ENCODE measurements around the gene PXT1.
"Not testable (repeated sequence)": the region's sequence is repeated elsewhere in the genome, so short reads cannot be mapped to it uniquely, and the experiment has no call there.

Gene PXT1

DNA sequence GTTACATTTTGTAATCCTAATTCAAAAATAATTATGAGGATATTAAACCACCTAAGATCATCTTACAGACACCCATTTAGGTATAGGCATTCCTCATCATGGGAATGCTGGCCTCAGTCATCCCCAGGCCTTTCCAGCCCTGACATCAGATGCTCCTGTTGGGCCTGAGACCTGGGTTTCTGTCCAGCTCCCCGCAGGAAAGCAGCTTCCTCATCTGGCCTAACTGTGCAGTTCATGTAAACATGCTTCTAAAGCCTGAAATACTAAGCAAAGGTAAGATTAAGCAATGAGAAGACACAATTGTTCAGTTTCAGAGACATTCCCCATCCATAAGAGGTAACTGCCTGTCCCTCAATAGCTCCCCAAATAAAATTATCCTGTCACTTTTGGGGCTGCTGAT lies 74.2 kb downstream of the PXT1 start:
- DNase-seq: no peak

DNA sequence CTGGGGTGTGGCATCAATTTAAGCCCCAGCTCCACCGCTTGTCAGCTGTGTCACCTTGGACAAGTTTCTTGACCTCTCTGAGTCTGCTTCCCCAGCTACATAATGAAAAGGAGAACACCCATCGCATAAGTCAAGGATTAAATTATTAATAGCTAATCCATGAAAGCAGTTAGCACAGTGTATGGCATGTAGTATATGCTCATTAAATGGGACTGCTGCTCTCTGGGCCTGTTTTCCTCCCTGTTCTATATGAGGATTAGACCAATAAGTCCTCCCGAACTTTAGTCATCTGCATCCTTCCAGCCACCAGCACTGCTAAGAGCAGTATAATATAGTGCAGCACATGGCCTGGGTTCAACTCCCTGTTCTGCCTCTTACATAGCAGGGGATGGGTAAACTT lies 74.9 kb downstream of the PXT1 start:
- no peak for DNase-seq

DNA sequence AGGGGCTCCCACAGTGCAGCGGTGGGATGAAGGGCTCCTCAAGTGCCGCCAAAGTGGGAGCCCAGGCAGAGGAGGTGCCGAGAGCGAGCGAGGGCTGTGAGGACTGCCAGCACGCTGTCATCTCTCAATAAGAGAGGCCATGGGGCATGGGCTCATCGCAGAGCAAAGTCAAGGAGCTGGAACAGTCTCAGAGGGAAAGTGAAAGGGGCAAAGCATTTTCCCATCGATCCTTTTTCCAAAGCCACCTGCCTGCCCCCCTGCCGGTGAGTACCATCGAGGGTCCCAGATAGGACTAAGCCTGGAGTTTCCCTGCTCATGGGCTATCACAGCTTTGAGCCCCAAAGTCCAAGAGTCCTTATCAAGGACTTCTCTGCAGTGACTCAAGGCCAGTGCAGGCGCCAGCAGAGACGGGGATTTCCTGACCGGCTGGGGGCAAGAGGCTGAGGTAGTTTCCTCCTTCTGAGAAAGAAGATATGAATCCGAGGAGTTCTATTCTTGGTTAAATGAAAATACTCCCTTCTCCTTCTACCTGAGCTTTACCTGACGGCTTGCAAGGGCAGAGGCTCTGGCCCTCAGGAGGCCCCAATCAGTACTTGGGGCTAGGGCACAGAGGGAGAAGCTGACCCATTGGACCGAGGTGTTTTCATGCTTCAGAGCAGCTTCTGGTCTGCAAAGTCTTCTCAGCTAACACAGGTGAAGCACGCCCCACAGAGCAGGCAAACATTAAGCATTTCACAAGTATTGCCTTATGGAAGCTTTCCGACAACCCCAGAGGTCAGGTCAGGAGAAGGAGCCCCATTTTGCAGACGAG lies 77.8 kb downstream of the PXT1 start:
- DNase-seq: no peak

DNA sequence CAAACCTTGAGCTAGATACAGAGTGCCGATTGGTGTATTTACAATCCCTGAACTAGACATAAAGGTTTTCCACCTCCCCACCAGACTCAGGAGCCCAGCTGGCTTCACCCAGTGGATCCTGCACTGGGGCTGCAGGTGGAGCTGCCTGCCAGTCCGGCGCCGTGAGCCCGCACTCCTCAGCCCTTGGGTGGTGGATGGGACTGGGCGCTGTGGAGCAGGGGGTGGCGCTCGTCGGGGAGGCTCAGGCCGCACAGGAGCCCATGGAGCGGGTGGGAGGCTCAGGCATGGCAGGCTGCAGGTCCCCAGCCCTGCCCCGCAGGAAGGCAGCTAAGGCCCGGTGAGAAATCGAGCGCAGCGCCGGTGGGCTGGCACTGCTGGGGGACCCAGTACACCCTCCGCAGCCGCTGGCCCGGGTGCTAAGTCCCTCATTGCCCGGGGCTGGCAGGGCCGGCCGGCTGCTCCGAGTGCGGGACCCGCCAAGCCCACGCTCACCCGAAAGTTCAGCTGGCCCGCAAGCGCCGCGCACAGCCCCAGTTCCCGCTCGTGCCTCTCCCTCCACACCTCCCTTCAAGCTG lies 78.5 kb downstream of the PXT1 start:
- DNase-seq: not testable (repeated sequence)

DNA sequence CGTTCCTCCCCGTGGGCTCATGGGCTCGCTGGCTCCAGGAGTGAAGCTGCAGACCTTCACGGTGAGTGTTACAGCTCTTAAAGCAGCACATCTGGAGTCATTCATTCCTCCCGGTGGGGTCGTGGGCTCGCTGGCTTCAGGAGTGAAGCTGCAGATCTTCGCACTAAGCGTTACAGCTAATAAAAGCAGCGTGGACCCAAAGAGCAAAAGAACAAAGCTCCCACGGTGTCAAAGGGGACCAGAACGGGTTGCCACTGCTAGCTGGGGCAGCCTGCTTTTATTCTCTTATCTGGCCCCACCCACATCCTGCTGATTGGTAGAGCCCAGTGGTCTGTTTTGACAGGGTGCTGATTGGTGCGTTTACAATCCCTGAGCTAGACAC lies 79.3 kb downstream of the PXT1 start:
- DNase-seq: not testable (repeated sequence)

DNA sequence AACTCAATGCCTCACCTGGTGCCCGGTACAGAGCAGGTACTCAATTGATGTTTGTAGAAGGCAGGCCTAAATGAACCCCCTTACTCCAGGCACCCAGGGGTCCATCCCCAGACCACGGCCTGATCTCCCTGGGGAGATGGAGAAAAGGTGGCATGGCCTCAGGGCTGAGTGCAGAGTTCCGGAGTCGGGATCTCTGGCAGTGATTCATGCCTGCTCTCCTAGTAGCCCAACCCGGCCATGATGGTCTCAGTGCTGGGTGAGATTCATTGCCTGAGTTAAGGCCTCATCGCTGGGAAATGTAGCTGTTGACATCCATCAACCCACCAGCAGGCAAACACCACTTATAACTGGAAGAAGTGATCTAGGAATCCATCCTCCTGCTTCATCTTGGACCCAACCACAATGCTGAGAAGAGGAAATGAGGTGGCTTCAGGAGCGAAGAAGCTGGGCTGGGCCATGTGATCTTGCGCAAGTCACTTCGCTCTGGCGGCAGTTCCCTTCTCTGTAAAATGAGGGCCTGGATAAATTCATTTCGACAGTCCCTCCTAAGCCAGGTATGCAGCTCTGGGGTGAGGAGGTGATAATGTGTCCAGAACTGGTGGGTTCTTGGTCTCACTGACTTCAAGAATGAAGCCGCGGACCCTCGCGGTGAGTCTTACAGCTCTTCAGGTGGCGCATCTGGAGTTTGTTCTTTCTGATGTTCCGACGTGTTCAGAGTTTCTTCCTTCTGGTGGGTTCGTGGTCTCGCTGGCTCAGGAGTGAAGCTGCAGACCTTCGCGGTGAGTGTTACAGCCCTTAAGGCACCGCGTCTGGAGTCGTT lies 79.9 kb downstream of the PXT1 start:
- no peak for DNase-seq

DNA sequence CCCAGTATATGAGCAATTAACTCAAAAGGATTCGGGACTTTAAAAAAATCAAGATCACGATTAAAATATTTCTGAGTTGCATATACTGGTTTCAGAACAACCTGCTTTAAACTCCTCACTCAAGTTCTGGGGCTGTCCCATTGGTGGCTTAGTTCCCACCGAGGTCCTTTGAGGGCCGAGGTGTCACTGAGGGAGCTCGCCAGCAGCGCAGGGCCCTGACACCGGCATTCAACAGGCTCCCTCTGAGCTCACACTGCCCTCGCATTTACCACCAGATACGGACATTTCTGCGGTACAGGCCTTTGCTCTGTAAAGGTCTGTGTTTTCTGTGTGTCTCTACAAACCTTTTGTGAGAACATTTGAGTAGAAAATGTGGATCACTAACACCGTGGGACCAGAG lies 81.6 kb downstream of the PXT1 start:
- no peak for DNase-seq

DNA sequence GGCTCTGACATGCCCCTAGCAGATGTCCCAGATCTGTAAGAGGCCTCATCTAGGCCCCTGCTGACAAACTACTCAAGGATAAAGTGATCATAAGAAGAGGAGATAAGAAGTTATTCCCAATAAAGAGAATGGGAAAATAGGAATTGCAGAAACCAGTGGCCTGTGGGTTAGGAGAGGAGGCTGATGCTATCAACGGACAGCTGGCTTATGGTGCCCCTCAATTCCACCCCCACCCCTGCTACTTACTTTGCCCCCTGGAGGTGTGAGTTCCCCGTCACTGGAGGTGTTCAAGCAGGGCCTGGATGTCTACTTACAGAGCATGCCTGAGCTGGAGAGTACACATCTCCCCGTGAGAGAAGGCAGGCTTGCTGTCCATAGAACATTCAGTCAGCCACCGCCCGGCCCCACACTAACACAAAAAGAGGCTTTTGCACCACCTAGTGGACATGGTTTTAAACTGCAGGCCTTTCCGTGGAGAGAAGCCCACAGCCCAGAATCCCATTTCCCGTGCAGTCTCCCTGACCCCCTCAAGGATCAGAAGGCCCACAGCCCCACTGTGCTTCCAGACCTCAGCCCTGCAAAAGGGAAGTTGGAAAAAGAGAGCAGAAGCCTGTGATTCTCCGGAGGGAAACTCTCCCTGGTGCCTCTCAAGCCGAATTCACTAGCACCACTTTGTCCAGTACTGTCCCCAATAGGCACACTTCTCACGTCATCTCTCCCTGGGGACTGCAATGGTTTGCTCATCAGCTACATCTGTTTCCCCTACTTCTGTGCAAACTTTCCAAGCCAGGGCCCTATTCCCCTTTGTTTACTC lies 82.2 kb downstream of the PXT1 start:
- peak; percentile 94 for DNase-seq

DNA sequence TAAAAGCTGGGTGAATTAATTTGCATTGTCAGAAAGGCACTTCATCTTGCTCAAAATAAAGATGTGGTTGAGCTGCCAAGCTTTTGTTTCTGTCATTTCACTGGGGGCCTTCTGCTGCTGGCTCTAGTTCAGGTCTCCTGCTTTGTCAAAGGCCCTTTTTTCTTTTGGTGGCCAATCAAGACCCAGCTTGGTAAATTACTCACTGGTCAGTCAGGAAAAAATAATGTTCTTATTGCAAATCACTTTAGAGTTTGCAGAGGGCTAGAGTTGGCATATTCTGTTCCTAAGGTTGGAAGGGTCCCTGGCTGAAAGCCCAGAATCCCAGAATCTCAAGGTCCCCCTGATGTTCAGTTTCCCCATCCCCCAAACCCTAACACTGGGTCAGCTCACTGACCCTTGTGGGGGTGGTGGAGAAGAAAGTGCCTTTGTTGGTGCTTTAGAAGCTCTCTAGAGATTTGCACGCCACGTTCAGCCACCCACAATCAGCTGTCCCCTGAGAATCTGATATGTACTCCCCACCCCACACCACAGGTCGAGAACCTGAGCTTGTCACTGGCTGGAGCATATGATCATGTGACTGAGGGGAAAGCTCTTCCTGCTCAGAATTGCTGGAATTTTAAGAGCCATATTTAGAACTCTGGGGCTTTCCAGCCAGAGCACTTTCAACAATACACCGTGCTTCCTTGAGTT lies 84.3 kb downstream of the PXT1 start:
- peak; percentile 63 for DNase-seq

DNA sequence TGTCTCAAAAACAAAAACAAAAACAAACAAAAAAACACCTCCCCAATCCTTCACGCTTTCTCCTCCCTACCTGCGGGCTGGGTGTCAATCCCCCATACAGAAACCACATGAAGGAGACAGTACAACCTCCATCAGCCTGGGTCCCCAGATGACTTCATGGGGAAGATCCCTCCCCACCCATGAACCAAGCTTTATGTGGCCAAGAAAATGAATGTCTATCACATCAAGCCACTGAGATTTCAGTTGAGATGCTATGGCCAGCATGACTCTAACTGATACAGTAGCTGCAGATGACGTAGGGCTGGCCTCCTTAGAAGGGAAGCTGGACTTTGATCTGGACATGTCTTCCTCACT lies 84.8 kb downstream of the PXT1 start:
- DNase-seq: peak; percentile 56

DNA sequence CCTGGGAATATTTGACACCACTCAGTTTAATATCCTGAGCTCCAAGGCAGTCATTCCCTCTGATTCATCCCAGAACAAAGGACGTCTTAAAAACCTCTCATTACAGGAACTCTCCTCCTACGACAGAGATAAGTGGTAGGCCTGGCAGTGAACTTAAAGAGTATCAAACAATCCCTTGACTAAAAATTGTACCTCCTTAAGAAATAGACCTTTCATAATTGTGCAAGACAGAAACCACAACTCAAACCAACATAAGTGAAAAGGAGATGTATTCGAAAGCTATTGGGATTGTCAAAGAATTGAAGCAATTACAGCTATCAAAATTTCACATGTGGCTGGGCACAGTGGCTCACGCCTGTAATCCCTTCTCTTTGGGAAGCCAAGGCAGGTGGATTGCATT lies 86.8 kb downstream of the PXT1 start:
- peak; percentile 64 for DNase-seq

DNA sequence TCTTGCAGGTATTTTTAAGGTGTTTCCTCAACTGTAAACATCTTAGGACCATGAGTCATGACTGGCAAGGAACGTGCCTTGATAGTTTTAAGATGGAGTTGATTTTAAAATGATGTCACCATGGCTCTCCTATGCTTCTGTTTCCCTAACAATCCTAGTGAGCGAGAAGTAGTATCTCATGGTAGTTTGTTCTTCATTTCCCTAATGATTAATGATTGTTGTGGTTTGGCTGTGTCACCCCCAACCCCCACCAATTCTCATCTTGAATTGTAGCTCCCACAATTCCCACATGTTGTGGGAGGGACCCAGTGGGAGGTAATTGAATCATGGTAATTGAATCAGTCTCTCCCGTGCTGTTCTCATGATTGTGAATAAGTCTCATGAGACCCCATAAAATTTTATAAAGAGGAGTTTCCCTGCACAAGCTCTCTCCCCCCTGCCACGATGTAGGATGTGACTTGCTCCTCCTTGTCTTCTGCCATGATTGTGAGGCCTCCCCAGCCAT lies 89.2 kb downstream of the PXT1 start:
- DNase-seq: no peak

DNA sequence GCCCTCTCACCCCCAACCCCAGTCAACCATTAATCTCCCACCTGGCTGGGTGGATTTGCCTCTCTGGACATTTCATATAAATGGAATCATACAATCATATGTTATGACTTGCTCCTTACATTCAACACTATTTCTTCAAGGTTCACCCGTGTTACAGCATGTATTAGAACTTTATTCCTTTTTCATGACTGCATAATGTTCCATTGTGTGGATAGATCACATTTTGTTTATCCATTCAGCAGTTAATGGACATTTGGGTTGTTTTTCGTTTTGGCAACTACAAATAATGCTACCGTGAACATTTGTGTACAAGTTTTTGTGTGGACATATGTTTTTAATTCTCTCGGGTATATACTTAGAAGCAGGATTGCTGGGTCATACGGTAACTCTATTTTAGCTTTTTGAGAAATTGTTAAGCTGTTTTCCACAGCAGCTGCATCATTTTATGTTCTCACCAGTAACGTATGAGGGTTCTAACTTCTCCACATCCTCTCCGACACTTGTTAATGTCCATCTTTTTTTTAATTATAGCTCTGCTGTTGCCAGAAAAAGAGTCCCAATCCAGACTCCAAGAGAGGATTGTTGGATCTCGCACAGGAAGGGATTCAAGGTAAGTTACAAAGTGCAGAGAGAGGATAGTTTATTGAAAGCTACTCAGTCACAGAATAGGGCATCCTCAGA lies 90.0 kb downstream of the PXT1 start:
- DNase-seq: no peak

DNA sequence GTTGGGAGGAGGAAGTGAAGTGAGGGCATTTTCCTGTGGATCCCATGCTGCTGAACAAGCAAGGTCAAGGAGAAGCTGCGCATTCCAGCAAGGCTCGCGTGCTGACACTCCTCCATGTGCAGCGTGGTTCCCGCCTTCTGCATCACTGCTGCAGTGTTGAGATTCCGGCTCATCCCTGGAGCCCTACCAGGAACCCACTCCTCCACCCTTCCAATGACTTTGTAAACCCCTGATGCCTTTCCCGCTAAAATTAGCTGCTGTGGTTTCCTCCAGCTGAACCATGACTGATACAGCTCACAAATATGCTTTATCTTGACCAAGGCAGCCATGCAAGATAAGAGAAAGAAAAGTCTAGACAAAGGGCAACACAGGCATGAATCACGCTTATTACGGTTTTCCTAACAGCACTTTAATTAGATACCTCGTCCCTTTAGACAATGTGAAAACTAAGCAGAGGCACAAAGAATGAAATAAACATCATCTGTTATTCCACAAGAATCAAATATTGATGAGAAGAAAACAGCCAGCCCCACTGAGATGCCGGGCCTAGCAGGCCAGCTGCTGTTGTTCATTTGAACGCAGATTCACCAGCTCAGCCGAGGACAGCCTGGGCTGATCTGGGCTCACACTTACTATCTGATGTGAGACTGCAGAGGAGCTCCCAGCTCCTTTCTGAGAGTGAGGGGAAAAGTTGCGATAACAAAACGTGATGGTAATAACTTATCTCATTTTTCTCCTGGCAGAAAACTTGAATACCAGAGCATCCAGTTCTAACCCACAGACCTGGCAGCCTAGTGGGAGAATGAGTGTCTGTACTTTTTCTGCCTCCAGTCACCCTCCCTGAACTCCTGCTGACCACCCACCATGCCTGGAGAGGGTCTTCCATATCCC lies 91.7 kb downstream of the PXT1 start:
- peak; percentile 90 for DNase-seq

DNA sequence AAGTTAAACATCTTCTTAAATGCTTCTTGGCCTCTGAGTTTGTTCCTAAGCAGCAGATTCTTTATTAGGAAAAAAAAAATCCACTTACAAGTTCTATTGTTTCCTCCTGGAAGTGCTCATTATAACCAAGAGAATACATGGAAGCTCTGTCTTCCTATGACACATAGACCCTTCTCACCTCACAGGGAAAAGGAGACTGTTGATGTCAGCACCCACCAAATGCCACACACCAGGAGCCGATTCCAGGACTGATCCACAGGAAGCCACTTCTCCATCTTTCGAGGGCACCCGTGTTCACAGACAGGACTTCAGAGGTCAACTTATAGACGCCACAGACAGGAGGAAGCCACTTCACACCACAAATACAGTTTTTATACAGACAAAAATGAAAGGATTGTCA lies 92.6 kb downstream of the PXT1 start:
- no peak for DNase-seq

DNA sequence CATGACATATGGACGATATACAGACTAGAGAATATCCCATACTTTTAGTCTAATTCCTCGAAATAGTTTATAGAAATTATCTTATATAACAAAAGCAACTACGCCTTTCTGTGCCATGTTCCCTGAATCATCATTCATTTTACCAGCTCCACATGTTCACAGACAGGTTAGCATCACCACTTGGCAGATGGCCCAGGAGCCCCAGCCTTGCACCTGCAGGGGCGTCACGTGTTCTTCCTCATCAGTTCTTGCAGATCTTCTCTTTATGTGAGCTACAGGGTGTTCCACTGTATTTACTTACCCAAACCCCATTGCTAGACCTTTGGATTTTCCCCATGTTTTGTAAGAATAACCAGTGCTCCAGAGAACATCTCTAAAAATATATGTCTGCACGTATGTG lies 93.4 kb downstream of the PXT1 start:
- peak; percentile 64 for DNase-seq

DNA sequence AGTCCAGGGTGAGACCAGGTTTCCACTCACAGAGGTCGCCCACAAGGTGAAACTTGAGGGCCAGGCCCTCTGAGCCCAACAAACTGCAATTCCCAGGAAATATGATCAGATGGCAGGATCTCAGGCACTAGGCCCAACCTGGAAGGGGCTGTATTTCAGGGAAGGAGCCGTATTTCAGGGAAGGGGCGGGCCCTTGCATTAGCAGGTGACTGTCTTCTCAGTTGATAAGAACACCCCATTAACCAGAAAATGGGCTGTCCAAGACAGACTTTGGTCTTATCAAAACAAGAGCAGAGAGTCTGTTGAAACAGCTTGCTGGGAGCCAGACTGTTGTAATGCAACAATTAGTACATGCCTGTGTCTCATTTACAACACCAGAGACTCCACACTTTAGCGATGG lies 95.0 kb downstream of the PXT1 start:
- peak; percentile 98 for DNase-seq

DNA sequence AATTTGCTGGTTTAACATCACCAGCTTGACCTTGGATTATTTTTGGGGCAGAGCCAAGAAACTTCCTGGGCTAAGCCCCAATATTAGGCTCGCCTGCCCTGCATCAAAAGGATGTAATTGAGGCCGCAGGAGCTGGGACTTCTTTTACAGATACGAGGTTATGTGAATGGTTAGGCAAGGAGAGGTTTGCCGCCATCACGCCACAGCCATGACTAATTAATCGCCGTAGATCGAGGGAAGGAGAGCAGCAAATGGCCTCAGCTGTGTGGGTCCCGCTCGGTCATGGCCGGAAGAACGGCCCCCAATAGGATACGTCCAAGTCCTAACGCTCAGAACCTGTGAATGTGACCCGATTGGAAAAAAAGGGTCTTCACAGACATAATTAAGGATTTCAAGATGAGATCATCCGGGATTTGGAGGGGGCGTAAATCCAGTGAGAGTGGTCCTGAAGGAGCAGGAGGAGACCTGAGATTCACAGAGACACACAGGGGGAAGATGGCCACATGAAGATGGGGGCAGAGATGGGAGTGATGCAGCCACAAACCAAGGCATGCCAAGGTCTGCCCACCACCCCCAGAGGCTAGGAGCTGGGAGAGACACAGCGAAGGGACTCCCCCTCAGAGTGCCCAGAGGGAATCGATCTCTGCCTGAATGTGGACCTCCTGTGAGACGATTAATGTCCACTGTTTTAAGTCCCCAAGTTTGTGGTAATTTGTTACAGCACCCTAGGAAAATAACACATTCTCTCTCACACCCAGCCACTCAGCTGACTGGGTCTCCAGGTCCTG lies 96.0 kb downstream of the PXT1 start:
- DNase-seq: no peak

DNA sequence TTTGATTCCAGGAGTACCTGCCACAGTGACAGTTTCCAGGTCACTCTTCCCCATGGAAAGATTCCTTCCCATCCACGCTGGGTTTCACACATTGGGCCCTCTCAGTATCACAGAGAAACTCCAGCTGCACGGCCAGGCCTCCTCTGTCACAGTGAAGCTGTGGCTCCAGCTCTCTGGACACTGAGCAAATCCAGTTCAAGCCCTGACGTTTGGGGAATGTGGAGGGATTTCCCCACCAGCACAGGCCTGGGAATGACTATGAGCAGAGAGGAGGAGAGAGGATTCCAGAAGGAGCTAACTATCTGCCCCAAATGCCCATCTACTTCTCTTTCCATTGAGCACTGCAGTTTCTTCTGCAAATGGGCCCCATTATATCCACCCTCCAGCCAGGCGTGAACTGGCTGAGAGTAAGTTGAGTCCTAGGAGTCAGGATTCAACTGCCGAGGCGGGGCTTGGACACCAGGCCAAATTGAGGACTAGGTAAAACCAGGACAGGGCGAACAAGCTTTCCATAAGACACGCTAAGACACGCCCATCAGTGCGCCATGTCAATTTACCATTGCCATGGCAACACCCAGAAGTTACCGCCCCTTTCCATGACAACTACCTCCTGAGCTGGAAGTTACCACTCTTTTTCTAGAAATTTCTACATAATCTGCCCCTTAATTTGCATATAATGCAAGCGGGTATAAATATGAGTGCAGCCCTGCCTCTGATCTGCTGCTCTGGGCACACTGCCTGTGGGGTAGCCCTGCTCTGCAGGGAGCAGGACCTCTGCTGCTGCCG lies 96.8 kb downstream of the PXT1 start:
- peak; percentile 52 for DNase-seq
